GM18873 (cell line): ENCODE measurements around the gene SMYD3.
"Not testable (repeated sequence)": the region's sequence is repeated elsewhere in the genome, so short reads cannot be mapped to it uniquely, and the experiment has no call there.

ENCODE experiments used
- ATAC-seq: cut with Tn5 transposase; IDR thresholded peaks from one replicate; pipeline ENCODE4 v1.9.1; 2021; ENCODE audit warnings: mild to moderate bottlenecking, moderate library complexity, moderate number of reproducible peaks; ENCODE audit not compliant: unreplicated experiment, low FRiP score

Gene SMYD3

DNA sequence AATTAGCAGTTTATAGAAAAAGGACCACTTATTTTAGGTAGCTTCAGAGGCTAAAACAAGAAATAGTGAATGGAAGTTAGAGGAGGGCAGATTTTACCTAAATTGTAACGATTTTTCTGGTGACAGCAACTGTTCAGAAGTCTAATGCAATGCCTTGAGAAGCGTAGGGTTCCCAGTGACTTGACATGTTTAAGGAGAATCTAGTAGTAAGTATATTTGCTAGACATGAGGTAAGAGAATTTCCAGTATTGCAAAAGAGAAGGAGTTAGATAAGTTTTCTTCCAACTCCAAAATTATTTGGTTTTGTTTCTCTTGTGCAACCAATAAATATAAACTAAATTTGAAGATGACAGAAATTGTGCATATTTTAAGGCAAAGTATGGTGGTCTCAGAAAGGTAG is 140.0 kb downstream of the SMYD3 start:
- no peak for ATAC-seq

DNA sequence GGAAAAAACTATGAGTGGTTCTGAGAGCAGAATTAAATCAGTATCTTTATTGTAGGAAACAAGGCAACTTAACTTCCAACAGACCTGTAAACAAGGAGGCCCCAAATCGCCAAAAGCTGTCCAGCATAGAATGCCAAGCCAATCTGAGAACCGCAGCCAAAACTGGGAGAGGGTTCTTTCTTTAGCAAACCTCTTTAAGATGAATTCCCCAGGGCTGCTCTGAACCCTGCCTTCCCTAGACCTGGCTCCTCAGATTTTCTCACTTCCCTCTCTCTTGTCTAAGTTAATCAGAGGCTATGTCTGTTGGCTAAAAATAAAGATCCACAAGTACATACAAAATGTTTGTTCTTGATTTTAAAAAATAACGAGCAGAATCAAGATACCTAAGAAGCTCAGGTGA is 141.4 kb downstream of the SMYD3 start:
- no peak for ATAC-seq

- ATAC-seq: peak; percentile 77
Observed at GRCh38 chr1:246364415-246364941, 142.6 kb downstream of the SMYD3 start.

DNA sequence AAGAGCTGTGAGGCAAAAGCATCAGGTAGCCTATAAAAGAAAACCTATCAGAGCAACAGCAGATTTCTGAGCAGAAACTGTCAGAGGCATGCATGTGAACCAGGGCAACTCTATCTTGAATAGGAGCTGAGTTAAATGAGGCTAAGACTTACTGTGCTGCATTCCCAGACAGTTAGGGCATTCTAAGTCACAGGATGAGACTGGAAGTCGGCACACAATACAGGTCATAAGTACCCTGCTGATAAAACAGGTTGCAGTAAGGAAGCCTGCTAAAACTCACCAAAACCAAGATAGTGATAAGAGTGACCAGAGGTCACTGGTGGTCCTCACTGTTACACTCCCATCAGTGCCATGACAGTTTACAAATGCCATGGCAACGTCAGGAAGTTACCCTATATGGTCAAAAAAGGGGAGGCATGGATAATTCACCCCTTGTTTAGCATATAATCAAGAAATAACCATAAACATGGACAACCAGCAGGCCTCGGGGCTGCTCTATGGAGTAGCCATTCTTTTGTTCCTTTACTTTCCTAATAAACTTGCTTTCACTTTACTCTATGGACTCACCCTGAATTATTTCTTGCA is 150.0 kb downstream of the SMYD3 start:
- not testable (repeated sequence) for ATAC-seq

- ATAC-seq: no peak
Observed at GRCh38 chr1:246355411-246356230, 151.5 kb downstream of the SMYD3 start.

- ATAC-seq: no peak
Observed at GRCh38 chr1:246351721-246352120, 155.4 kb downstream of the SMYD3 start.

DNA sequence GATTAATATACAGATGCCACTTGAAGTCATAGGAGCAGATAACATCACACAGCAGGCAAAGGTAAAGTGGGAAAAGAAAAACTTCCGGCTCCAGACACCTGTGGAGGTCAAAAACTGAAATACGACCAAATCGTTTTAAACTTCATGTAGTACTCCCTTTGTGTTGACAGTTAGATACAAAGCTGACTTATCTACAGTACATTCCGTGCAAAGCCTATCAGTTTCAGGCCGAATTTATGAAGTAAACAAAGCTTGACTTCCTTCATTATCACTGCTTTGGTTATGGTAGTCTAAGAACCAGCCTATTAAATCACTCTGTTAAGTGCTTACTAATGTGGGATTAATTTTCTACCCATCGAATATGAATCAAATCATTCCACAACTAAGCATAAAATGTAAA is 156.3 kb downstream of the SMYD3 start:
- ATAC-seq: no peak

- ATAC-seq: no peak
Observed at GRCh38 chr1:246343937-246344336, 163.1 kb downstream of the SMYD3 start.

GRCh38 chr1:246343251-246343650 is 163.8 kb downstream of the SMYD3 start:
- ATAC-seq: no peak

DNA sequence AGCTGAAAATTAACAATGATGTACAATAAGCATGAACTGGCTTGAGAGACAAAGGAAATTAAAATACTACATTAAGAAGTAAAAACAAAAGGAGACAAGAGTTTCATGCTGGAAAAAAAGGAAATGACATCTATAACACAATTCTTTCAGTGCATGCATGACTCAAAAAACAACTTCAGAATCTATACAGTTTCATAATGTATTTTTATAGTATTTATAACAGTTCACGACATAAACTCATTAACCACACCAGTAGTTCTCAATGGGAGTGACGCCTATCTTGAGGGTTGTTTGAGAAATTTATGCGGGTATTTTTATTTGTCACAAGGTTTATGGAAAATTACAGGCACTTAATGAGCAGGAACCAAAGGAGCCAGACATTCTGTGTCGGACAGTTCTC is 168.5 kb downstream of the SMYD3 start:
- ATAC-seq: no peak

- ATAC-seq: no peak
Observed at GRCh38 chr1:246338098-246338497, 169.0 kb downstream of the SMYD3 start.

DNA sequence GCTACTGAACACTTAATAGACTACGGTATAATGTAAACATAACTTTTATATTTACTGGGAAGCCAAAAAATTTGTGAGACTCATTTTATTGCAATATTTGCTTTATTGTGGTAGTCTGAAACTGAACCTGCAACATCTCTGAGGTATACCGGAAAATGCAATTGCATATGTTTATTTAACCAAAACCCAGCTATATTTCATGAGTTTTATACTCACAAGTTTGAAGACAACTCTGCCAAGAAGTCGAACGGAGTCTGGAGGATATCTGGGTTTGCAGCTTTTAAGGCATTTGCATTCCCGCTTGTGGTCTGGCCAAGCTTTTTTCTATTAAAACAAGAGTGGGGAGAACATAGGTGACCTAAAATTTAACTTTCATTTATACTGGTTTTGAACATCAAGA is 171.9 kb downstream of the SMYD3 start:
- ATAC-seq: no peak

DNA sequence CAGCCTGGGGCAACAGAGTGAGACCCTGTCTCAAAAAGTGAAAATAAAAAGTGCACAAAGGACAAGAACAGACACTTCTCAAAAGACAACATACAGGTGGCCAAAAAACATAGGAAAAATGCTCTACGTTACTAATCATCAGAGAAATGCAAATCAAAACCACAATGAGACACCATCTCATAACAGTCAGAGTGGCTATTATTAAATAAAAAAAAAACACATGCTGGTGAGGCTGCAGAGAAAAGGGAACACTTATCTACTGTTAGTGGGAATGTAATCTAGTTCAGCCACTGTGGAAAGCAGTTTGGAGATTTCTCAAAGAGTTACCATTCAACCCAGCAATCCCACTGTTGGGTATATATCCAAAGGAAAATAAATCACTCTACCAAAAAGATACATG is 173.2 kb downstream of the SMYD3 start:
- no peak for ATAC-seq

GRCh38 chr1:246332078-246332477 is 175.0 kb downstream of the SMYD3 start:
- ATAC-seq: no peak

DNA sequence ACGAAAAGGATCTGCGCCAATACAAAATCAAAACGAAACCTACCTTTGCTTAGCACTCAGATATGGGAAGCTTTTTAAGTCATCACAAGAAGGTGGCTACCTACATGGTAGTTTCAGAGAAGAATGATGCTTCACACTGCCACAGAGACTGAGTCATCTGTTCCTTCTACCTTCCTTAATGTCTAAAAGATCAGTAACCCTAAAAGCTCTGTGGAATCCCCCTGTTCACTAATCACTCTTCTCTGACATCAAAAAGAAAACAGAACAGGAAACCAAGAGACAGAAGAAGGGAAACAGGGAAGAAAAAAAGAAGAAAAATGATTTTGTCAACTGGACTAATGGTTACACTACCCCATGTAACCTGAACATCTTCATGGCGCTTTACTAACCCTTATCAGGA is 177.2 kb downstream of the SMYD3 start:
- peak; percentile 98 for ATAC-seq

DNA sequence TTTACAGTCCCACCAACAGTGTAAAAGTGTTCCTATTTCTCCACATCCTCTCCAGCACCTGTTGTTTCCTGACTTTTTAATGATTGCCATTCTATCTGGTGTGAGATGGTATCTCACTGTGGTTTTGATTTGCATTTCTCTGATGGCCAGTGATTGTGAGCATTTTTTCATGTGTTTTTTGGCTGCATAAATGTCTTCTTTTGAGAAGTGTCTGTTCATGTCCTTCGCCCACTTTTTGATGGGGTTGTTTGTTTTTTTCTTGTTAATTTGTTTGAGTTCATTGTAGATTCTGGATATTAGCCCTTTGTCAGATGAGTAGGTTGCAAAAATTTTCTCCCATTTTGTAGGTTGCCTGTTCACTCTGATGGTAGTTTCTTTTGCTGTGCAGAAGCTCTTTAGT is 177.8 kb downstream of the SMYD3 start:
- ATAC-seq: not testable (repeated sequence)

GRCh38 chr1:246324711-246325110 is 182.4 kb downstream of the SMYD3 start:
- no peak for ATAC-seq

DNA sequence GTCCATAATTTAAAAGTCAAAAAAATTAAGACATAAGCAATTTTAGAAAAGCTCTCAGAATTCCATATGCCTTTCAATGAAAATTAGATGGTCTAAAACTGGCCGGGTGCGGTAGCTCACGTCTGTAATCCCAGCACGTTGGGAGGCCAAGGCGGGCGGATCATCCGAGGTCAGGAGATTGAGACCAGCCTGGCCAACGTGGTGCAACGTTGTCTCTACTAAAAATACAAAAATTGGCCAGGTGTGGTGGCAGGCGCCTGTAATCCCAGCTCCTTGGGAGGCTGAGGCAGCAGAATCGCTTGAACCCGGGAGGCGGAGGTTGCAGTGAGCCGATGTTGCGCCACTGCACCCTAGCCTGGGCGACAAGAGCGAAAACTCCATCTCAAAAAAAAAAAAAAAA is 183.0 kb downstream of the SMYD3 start:
- not testable (repeated sequence) for ATAC-seq

DNA sequence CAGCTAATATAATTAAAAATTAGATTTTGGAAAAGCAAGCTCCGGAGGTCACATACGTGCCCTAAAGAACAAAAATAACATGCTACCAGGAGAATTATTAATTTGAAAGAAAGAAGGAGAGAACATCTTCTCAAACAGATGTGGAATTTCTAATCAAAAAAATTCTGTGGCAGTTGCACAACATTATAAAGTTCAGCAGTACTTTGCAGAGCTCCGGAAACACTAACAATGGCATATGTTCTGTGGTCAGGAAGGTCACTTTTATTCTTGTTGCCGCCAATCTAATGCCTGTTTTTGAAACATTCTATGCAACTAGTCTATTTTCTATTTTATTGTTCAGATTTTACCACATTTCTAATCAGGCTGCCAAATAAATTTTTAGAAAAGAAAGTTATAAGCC is 186.8 kb downstream of the SMYD3 start:
- ATAC-seq: no peak

DNA sequence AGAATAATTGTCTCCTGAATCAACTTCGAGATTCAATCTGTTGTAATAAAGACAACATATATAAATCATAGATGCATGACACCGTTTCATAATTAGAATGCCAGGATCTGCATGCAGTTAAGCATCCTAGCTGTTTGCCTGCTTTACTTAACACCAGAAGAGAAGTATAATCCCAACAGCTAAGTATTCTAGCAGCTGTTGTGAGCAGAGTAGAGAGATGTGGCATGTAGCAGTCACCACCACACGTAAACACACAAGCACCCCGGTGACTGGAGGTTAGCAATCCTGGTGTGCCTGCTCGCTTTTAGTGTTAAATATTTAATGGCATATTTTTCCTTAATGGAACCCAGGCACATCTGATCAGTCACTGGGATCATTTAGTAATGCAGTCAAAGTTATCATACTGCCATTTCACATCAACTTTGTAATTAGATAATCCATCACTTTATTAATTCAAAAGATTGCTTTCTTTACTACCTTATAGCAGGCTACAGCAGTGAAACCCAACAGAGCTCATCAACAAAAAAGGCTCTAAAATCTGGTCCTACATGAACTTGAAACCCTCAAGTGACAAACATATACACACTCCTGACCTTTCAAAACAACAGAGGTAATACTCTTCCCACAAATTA is 187.9 kb downstream of the SMYD3 start:
- ATAC-seq: no peak

DNA sequence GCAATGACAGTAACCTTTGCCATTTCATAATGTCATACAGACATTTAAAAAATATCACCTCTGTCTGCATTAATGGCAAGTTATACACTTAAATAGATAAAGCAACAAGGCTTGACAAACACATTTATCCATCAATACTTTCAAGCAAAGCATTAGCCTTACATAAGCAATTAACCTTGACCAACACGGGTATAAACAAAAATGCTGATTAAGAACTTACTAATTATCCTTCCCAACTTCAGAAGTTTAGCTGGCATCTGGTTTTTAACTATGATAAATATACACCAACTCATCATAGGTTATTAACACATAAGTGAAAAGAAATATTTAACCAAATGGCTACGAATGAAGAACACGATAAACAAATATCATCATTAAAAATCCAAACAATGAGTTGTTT is 188.5 kb downstream of the SMYD3 start:
- no peak for ATAC-seq

DNA sequence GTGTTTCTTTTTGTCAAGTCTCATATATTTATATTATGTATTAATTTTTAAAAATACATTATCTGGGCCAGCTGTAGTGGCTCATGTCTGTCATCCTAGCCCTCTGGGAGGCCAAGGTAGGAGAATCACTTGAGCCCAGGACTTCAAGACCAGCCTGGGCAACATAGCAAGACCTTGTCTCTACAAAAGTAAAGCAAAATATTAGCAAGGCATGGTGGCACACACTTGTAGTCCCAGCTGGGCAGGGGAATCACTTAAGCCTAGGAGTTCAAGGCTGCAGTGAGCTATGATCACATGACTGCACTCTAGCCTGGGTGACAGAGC is 189.1 kb downstream of the SMYD3 start:
- no peak for ATAC-seq
